Effector memory CD4-positive, alpha-beta T cell (primary cell): Measurements from ENCODE around the gene ZNF24.

Experiments
- DNase-seq, 3 donors: peaks; one replicate each; pipeline ENCODE4 v3.0.0-alpha.2; 2020
- H3K27ac ChIP-seq: 2 replicates; pipeline ENCODE4 v1.7.0; 2013; ENCODE audit warnings: mild to moderate bottlenecking, low read length, moderate library complexity; ENCODE audit not compliant: insufficient read depth, poor library complexity, severe bottlenecking
- H3K27me3 ChIP-seq: replicated peaks from 2 replicates; pipeline ENCODE4 v1.7.0; 2013; ENCODE audit warnings: mild to moderate bottlenecking, low read length; ENCODE audit not compliant: insufficient read depth, control insufficient read depth, poor library complexity, severe bottlenecking
- H3K36me3 ChIP-seq: 2 replicates; pipeline ENCODE4 v1.7.0; 2013; ENCODE audit warnings: mild to moderate bottlenecking, low read length, moderate library complexity; ENCODE audit not compliant: control insufficient read depth, insufficient read depth
- H3K4me1 ChIP-seq: 2 replicates; pipeline ENCODE4 v1.7.0; 2013; ENCODE audit warnings: low read length, mild to moderate bottlenecking; ENCODE audit not compliant: control insufficient read depth, insufficient read depth, poor library complexity, severe bottlenecking
- H3K4me3 ChIP-seq: 2 replicates; pipeline ENCODE4 v1.7.0; 2013; ENCODE audit warnings: low read length, low read depth, mild to moderate bottlenecking; ENCODE audit not compliant: insufficient read depth, poor library complexity, severe bottlenecking
- H3K9me3 ChIP-seq: 2 replicates; pipeline ENCODE4 v1.7.0; 2013; ENCODE audit warnings: mild to moderate bottlenecking, low read length, moderate library complexity; ENCODE audit not compliant: control insufficient read depth

Gene ZNF24

GRCh38 chr18:35377875-35378573 lies 33.8 kb upstream of the ZNF24 start:
- DNase-seq, result no peak
- H3K27ac ChIP-seq, result no peak overlapping the region
- H3K27me3 ChIP-seq, result no peaks in the 10 kb centered on the region
- no peak overlapping the region for H3K4me3 ChIP-seq
- H3K36me3 ChIP-seq, result no peaks in the 10 kb centered on the region
- H3K4me1 ChIP-seq, result peaks cover 6% of the 10 kb centered on the region
- H3K9me3 ChIP-seq, result no peaks in the 10 kb centered on the region

- Histone ChIP-seq H3K9me3 (no peaks in the 10 kb centered on the region), H3K4me3 (peak within 1 kb of the TSS; percentile 94), H3K4me1 (peaks cover 6% of the 10 kb centered on the region), H3K27ac (peak within 1 kb of the TSS; percentile 41), H3K27me3 (no peaks in the 10 kb centered on the region), H3K36me3 (no peaks in the 10 kb centered on the region)
- peak; percentile 49 to 60 (median 49) for DNase-seq
Observed at GRCh38 chr18:35376742-35377695, 32.8 kb upstream of the ZNF24 start, which contains the start of gene ZNF396. ZNF396 (minus strand) TSS chr18:35377337; CDS start chr18:35374292, 3,045 bp downstream.

- H3K4me3 ChIP-seq, result peak overlapping the region; percentile 94
- H3K9me3 ChIP-seq, result no peaks in the 10 kb centered on the region
- peak overlapping the region; percentile 41 for H3K27ac ChIP-seq
- peaks cover 6% of the 10 kb centered on the region for H3K4me1 ChIP-seq
- no peaks in the 10 kb centered on the region for H3K27me3 ChIP-seq
- peak in 1 of 3 donors; percentile 5 for DNase-seq
- H3K36me3 ChIP-seq, result no peaks in the 10 kb centered on the region
Observed at GRCh38 chr18:35376393-35376741, 32.1 kb upstream of the ZNF24 start.

GRCh38 chr18:35374708-35375107 lies 30.5 kb upstream of the ZNF24 start:
- Histone ChIP-seq H3K4me3 (no peak overlapping the region), H3K9me3 (no peaks in the 10 kb centered on the region), H3K36me3 (no peaks in the 10 kb centered on the region), H3K4me1 (peaks cover 6% of the 10 kb centered on the region), H3K27ac (no peak overlapping the region), H3K27me3 (no peaks in the 10 kb centered on the region)
- DNase-seq, result no peak

- no peak overlapping the region for H3K27ac ChIP-seq
- DNase-seq, result no peak
- no peaks in the 10 kb centered on the region for H3K9me3 ChIP-seq
- H3K27me3 ChIP-seq, result no peaks in the 10 kb centered on the region
- no peaks in the 10 kb centered on the region for H3K36me3 ChIP-seq
- H3K4me3 ChIP-seq, result no peak overlapping the region
- peaks cover 6% of the 10 kb centered on the region for H3K4me1 ChIP-seq
Observed at GRCh38 chr18:35371412-35372195, 27.4 kb upstream of the ZNF24 start.

- H3K4me3 ChIP-seq, result no peak overlapping the region
- DNase-seq, result no peak
- no peak overlapping the region for H3K27ac ChIP-seq
- no peaks in the 10 kb centered on the region for H3K4me1 ChIP-seq
- no peaks in the 10 kb centered on the region for H3K27me3 ChIP-seq
- no peaks in the 10 kb centered on the region for H3K36me3 ChIP-seq
- no peaks in the 10 kb centered on the region for H3K9me3 ChIP-seq
Observed at GRCh38 chr18:35369126-35369525, 24.9 kb upstream of the ZNF24 start.

- Histone ChIP-seq H3K4me3 (no peak overlapping the region), H3K9me3 (no peaks in the 10 kb centered on the region), H3K4me1 (no peaks in the 10 kb centered on the region), H3K27me3 (no peaks in the 10 kb centered on the region), H3K27ac (no peak overlapping the region), H3K36me3 (no peaks in the 10 kb centered on the region)
- DNase-seq, result no peak
Observed at GRCh38 chr18:35368595-35368994, 24.4 kb upstream of the ZNF24 start.

- H3K4me1 ChIP-seq, result no peaks in the 10 kb centered on the region
- no peaks in the 10 kb centered on the region for H3K27me3 ChIP-seq
- H3K36me3 ChIP-seq, result no peaks in the 10 kb centered on the region
- H3K9me3 ChIP-seq, result no peaks in the 10 kb centered on the region
- H3K4me3 ChIP-seq, result no peak overlapping the region
- H3K27ac ChIP-seq, result no peak overlapping the region
- no peak for DNase-seq
Observed at GRCh38 chr18:35362531-35362930, 18.3 kb upstream of the ZNF24 start.

- H3K4me1 ChIP-seq, result no peaks in the 10 kb centered on the region
- no peak overlapping the region for H3K4me3 ChIP-seq
- H3K9me3 ChIP-seq, result no peaks in the 10 kb centered on the region
- DNase-seq, result no peak
- H3K27me3 ChIP-seq, result no peaks in the 10 kb centered on the region
- H3K36me3 ChIP-seq, result no peaks in the 10 kb centered on the region
- H3K27ac ChIP-seq, result no peak overlapping the region
Observed at GRCh38 chr18:35361570-35362321, 17.5 kb upstream of the ZNF24 start.
